Chondrocyte (in vitro differentiated cells): ENCODE measurements around the gene RPF1. TPM values are rescaled to one million over a fixed set of nuclear protein-coding genes. Genes with fewer than 3 reads are reported as not detected.

ENCODE experiments used
- DNase-seq: peaks from one replicate; pipeline ENCODE4 v3.0.0; 2021; ENCODE audit warnings: mixed read lengths, low spot score
- H3K27ac Mint-ChIP-seq: one replicate; pipeline ENCODE4 v1.8.0; 2021; ENCODE audit warnings: mild to moderate bottlenecking, moderate library complexity, mixed read lengths; ENCODE audit not compliant: unreplicated experiment
- H3K27me3 Mint-ChIP-seq: 2 replicates; pipeline ENCODE4 v1.8.0; 2021; ENCODE audit warnings: low read depth, mixed read lengths
- H3K36me3 Mint-ChIP-seq: 2 replicates; pipeline ENCODE4 v1.8.0; 2021; ENCODE audit warnings: low read depth, mixed read lengths
- H3K4me1 Mint-ChIP-seq: 2 replicates; pipeline ENCODE4 v1.8.0; 2021; ENCODE audit warnings: low read depth, mild to moderate bottlenecking, mixed read lengths
- H3K4me3 Mint-ChIP-seq: one replicate; pipeline ENCODE4 v1.8.0; 2021; ENCODE audit warnings: mild to moderate bottlenecking, moderate library complexity, mixed read lengths; ENCODE audit not compliant: unreplicated experiment
- H3K9me3 Mint-ChIP-seq: 2 replicates; pipeline ENCODE4 v1.8.0; 2021; ENCODE audit warnings: low read depth, mixed read lengths
- CTCF ChIP-seq: fragments of 200-600 bp; sonication (generic); IDR thresholded peaks from 2 replicates; pipeline ENCODE4 v1.5.0; 2021; ENCODE audit warnings: antibody characterized with exemption, mild to moderate bottlenecking, moderate library complexity
- total RNA-seq: library from RNA; stranded (reverse); gene quantifications from 3 replicates; pipeline ENCODE4 v1.2.1, GENCODE V29; 2021

The RPF1 gene
- total RNA-seq, 1 donor from 2014 or later = 18.8 TPM

- peaks cover 9% of the 10 kb centered on the region for H3K9me3 Mint-ChIP-seq
- TF ChIP-seq CTCF = no peak
- DNase-seq = no peak
- H3K27ac Mint-ChIP-seq = no peak overlapping the region
- H3K27me3 Mint-ChIP-seq = peaks cover 14% of the 10 kb centered on the region
- H3K4me1 Mint-ChIP-seq = peaks cover 27% of the 10 kb centered on the region
- no peak overlapping the region for H3K4me3 Mint-ChIP-seq
- peaks cover 18% of the 10 kb centered on the region for H3K36me3 Mint-ChIP-seq
Observed at GRCh38 chr1:84480650-84481049, 1.6 kb downstream of the RPF1 start.

- no peak for TF ChIP-seq CTCF
- H3K4me1 Mint-ChIP-seq = peaks cover 27% of the 10 kb centered on the region
- DNase-seq = no peak
- H3K36me3 Mint-ChIP-seq = peaks cover 23% of the 10 kb centered on the region
- no peak overlapping the region for H3K27ac Mint-ChIP-seq
- H3K4me3 Mint-ChIP-seq = no peak overlapping the region
- peaks cover 10% of the 10 kb centered on the region for H3K27me3 Mint-ChIP-seq
- H3K9me3 Mint-ChIP-seq = peaks cover 12% of the 10 kb centered on the region
Observed at GRCh38 chr1:84481317-84481716, 2.3 kb downstream of the RPF1 start.

- Mint-ChIP-seq H3K4me3 (no peak overlapping the region), H3K36me3 (peaks cover 22% of the 10 kb centered on the region), H3K27me3 (no peaks in the 10 kb centered on the region), H3K4me1 (no peaks in the 10 kb centered on the region), H3K27ac (no peak overlapping the region), H3K9me3 (peaks cover 3% of the 10 kb centered on the region)
- TF ChIP-seq CTCF = no peak
- no peak for DNase-seq
Observed at GRCh38 chr1:84488107-84488506, 9.0 kb downstream of the RPF1 start.

- Mint-ChIP-seq H3K4me3 (no peak overlapping the region), H3K27me3 (no peaks in the 10 kb centered on the region), H3K9me3 (peaks cover 3% of the 10 kb centered on the region), H3K36me3 (peaks cover 18% of the 10 kb centered on the region), H3K27ac (no peak overlapping the region), H3K4me1 (no peaks in the 10 kb centered on the region)
- no peak for DNase-seq
- TF ChIP-seq CTCF = no peak
Observed at GRCh38 chr1:84489766-84490165, 10.7 kb downstream of the RPF1 start.

- Mint-ChIP-seq H3K36me3 (peaks cover 20% of the 10 kb centered on the region), H3K9me3 (no peaks in the 10 kb centered on the region), H3K27me3 (no peaks in the 10 kb centered on the region), H3K4me3 (no peak overlapping the region), H3K4me1 (no peaks in the 10 kb centered on the region), H3K27ac (no peak overlapping the region)
- no peak for DNase-seq
- no peak for TF ChIP-seq CTCF
Observed at GRCh38 chr1:84492726-84493125, 13.7 kb downstream of the RPF1 start.
